Panc1 (cell line): ENCODE results near the gene PNMA6E. TPM values are rescaled to one million over a fixed set of nuclear protein-coding genes. Genes with fewer than 3 reads are reported as not detected.

ENCODE experiments used
- ATAC-seq: fragments of 200-7000 bp; cut with Tn5 transposase; 2 replicates; pipeline ENCODE4 v1.9.1; 2020; ENCODE audit warnings: mild to moderate bottlenecking, moderate library complexity
- BruUV-seq: library from RNA; stranded (reverse); fragments of 400-500 nt; replicated peaks from 2 replicates; lab custom pipeline; 2021; lab: Mats Ljungman, UMichigan
- CTCF ChIA-PET: fragments of 300-600 bp; sonication (Branson Sonifier 250); formaldehyde crosslinking; loops from one replicate; lab custom pipeline; 2022; ENCODE audit warnings: antibody characterized with exemption; lab: Charles Lee
- POLR2A ChIA-PET: fragments of 300-600 bp; sonication (Branson Sonifier 250); formaldehyde crosslinking; loops from one replicate; lab custom pipeline; 2022; ENCODE audit warnings: antibody characterized with exemption; lab: Charles Lee
- DNase-seq: peaks from one replicate; pipeline ENCODE4 v3.0.0-alpha.2; 2010; ENCODE audit warnings: low read depth, low spot score
- H3K27ac ChIP-seq: 2 replicates; pipeline ENCODE4 v1.5.1; 2011; ENCODE audit warnings: mild to moderate bottlenecking, low read length, inconsistent platforms
- H3K27me3 ChIP-seq: fragments of 200-500 bp; sonication (Bioruptor generic); 2 replicates; pipeline ENCODE4 v1.6.0; 2014; ENCODE audit warnings: low read length, inconsistent platforms; ENCODE audit not compliant: control insufficient read depth, insufficient read depth
- H3K36me3 ChIP-seq: fragments of 200-500 bp; sonication (Bioruptor generic); 2 replicates; pipeline ENCODE4 v1.5.1; 2014; ENCODE audit warnings: inconsistent platforms, mild to moderate bottlenecking, low read length, moderate library complexity; ENCODE audit not compliant: control insufficient read depth, insufficient read depth
- H3K4me1 ChIP-seq: 2 replicates; pipeline ENCODE4 v1.5.1; 2011; ENCODE audit warnings: inconsistent platforms, mild to moderate bottlenecking, low read length, moderate library complexity; ENCODE audit not compliant: control insufficient read depth, insufficient read depth
- H3K4me3 ChIP-seq, 2 experiments: 2 replicates each; pipeline ENCODE4 v1.5.1; 2011 to 2012; ENCODE audit warnings: low read depth in 2 of 2, low read length in 2 of 2, mild to moderate bottlenecking in 2 of 2, inconsistent platforms in 1 of 2, moderate library complexity in 1 of 2
- H3K9me3 ChIP-seq: fragments of 200-500 bp; sonication (Bioruptor generic); 2 replicates; pipeline ENCODE4 v1.5.1; 2014; ENCODE audit warnings: low read depth, mild to moderate bottlenecking, inconsistent platforms, low read length, moderate library complexity; ENCODE audit not compliant: control insufficient read depth, insufficient read depth
- POLR2AphosphoS5 ChIP-seq: IDR thresholded peaks from 2 replicates; pipeline ENCODE4 v1.6.1; 2012; ENCODE audit warnings: mild to moderate bottlenecking, low read depth, low read length, moderate library complexity
- SIN3A ChIP-seq: IDR thresholded peaks from 2 replicates; pipeline ENCODE4 v1.6.1; 2012; ENCODE audit warnings: low read depth, mild to moderate bottlenecking, low read length, moderate library complexity, borderline replicate concordance; ENCODE audit not compliant: insufficient read depth
- TCF7L2 ChIP-seq: IDR thresholded peaks from 2 replicates; pipeline ENCODE4 v1.6.1; 2011; ENCODE audit warnings: mild to moderate bottlenecking, low read depth, low read length, inconsistent platforms
- in situ Hi-C: cut with HindIII; loops from 2 replicates; pipeline ENCODE4 v1.10.0; 2016; ENCODE audit warnings: low sequenced_read_pairs, low pct_unique_long_range_greater_than_20kb
- intact Hi-C: fragments of 100-400 bp; cut with micrococcal nuclease; formaldehyde crosslinking; loops from one replicate; pipeline ENCODE4 v1.10.0; 2022; ENCODE audit not compliant: unreplicated experiment
- total RNA-seq: library from RNA; stranded (reverse); gene quantifications from one replicate; pipeline ENCODE4 v1.2.1, GENCODE V29; 2021; ENCODE audit not compliant: unreplicated experiment
- TF ChIP-seq, protein P1 (sequence below), 2 experiments: IDR thresholded peaks; 2 replicates each; pipeline ENCODE4 v1.6.1; 2011 to 2012; ENCODE audit warnings: low read depth in 2 of 2, control low read depth in 1 of 2, low read length in 1 of 2, mild to moderate bottlenecking in 1 of 2, moderate library complexity in 1 of 2; ENCODE audit not compliant: insufficient read depth in 1 of 2
- TF ChIP-seq, protein P2 (sequence below): fragments of 450-650 bp; IDR thresholded peaks from 2 replicates; pipeline ENCODE4 v1.5.1; 2017; ENCODE audit warnings: mild to moderate bottlenecking

Gene PNMA6E
- total RNA-seq, 1 experiment from 2014 or later: not detected

DNA sequence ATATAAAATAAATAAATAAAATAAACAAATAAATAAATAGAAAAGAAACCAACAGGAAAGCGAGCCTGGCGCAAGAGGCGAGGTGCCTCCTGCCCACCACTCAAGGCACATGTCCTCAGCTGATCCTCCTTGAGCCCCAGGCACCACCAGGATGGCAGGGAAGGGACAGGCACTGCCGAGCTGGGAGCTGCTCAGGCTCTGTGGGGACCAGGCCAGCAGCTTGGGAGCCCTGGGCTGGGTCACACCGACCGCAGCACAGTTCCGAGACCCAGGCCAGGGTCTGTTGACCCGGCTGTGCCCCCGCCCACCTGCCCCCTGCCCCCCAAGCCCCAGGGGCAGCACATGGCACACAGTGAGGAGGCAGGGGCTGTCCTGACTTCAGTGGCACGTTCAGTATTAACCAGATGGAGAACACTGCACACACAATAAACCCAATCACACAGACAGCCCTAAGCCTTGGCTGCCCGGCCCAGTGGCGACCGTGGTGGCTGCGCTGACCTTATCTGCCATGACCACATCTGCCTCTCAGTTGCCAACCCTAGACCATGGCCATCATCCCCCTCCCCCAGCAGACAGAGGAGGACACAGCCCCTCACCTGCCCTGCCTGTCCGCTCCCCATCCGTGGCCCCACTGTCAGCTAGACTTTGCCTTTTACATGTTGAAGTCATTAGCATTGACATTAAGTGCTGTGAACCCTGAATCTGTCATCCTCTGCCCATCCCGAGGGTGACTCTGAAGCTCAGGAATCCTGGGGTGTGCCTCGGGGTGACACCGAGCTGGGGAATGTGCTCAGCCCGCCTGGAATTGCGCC lies 47.6 kb upstream of the PNMA6E start:
- no TSS peak for BruUV-seq
- ChIA-PET CTCF (no interaction called here), POLR2A (no interaction called here)
- Histone ChIP-seq H3K36me3 (no peaks in the 10 kb centered on the region), H3K27ac (no peak overlapping the region), H3K27me3 (no peaks in the 10 kb centered on the region), H3K9me3 (no peaks in the 10 kb centered on the region), H3K4me3 (no peak overlapping the region), H3K4me1 (no peaks in the 10 kb centered on the region)
- intact Hi-C loops (no loop called here), in situ Hi-C loops (no loop called here)
- no peak for ATAC-seq
- DNase-seq: no peak
- TF ChIP-seq TCF7L2 (no peak), POLR2AphosphoS5 (no peak), SIN3A (no peak)
- TF ChIP-seq, protein P1, sequence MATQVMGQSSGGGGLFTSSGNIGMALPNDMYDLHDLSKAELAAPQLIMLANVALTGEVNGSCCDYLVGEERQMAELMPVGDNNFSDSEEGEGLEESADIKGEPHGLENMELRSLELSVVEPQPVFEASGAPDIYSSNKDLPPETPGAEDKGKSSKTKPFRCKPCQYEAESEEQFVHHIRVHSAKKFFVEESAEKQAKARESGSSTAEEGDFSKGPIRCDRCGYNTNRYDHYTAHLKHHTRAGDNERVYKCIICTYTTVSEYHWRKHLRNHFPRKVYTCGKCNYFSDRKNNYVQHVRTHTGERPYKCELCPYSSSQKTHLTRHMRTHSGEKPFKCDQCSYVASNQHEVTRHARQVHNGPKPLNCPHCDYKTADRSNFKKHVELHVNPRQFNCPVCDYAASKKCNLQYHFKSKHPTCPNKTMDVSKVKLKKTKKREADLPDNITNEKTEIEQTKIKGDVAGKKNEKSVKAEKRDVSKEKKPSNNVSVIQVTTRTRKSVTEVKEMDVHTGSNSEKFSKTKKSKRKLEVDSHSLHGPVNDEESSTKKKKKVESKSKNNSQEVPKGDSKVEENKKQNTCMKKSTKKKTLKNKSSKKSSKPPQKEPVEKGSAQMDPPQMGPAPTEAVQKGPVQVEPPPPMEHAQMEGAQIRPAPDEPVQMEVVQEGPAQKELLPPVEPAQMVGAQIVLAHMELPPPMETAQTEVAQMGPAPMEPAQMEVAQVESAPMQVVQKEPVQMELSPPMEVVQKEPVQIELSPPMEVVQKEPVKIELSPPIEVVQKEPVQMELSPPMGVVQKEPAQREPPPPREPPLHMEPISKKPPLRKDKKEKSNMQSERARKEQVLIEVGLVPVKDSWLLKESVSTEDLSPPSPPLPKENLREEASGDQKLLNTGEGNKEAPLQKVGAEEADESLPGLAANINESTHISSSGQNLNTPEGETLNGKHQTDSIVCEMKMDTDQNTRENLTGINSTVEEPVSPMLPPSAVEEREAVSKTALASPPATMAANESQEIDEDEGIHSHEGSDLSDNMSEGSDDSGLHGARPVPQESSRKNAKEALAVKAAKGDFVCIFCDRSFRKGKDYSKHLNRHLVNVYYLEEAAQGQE (IDR thresholded peaks at IDR 0.05; ENCODE audit: insufficient read depth in 1 of 2, low read depth in 2 of 2, low read length in 1 of 2): no peak
- TF ChIP-seq, protein P2, sequence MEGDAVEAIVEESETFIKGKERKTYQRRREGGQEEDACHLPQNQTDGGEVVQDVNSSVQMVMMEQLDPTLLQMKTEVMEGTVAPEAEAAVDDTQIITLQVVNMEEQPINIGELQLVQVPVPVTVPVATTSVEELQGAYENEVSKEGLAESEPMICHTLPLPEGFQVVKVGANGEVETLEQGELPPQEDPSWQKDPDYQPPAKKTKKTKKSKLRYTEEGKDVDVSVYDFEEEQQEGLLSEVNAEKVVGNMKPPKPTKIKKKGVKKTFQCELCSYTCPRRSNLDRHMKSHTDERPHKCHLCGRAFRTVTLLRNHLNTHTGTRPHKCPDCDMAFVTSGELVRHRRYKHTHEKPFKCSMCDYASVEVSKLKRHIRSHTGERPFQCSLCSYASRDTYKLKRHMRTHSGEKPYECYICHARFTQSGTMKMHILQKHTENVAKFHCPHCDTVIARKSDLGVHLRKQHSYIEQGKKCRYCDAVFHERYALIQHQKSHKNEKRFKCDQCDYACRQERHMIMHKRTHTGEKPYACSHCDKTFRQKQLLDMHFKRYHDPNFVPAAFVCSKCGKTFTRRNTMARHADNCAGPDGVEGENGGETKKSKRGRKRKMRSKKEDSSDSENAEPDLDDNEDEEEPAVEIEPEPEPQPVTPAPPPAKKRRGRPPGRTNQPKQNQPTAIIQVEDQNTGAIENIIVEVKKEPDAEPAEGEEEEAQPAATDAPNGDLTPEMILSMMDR: no peak

DNA sequence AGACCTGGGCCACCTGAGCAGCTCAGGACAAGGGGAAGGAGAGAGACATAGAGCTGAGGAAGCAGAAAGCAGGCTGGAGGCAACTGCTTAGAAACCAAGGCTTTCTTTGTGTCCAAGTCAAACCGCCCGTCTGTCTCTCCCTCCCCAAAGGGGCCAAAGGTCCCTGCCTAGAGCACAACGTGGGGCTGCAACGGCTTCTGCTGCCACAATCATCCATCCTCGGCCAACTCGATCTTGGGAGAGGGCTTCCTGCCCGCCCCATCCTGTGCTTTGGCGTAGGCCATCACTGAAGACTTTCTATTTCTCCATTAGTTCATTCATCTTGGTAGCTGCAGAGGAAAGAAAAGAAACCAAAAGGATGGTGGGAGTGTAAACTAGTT lies 46.4 kb upstream of the PNMA6E start:
- Histone ChIP-seq H3K27me3 (no peaks in the 10 kb centered on the region), H3K36me3 (no peaks in the 10 kb centered on the region), H3K4me3 (no peak overlapping the region), H3K4me1 (no peaks in the 10 kb centered on the region), H3K9me3 (no peaks in the 10 kb centered on the region), H3K27ac (no peak overlapping the region)
- BruUV-seq: no TSS peak
- in situ Hi-C loops (no loop called here), intact Hi-C loops (no loop called here)
- TF ChIP-seq POLR2AphosphoS5 (no peak), SIN3A (no peak), TCF7L2 (no peak)
- TF ChIP-seq, protein P2: no peak
- TF ChIP-seq, protein P1 (IDR thresholded peaks at IDR 0.05; ENCODE audit: insufficient read depth in 1 of 2, low read depth in 2 of 2, low read length in 1 of 2): no peak
- CTCF ChIA-PET: no interaction called here
- ATAC-seq: no peak
- POLR2A ChIA-PET: no interaction called here
- no peak for DNase-seq
